Peyer's patch (tissue), 4 donors: ENCODE measurements around the gene ZNF470. TPM values are rescaled to one million over a fixed set of nuclear protein-coding genes. Genes with fewer than 3 reads are reported as not detected.
A peak's percentile ranks its signal among the peaks of the same experiment; 100 is the strongest.

Source experiments
- DNase-seq, 3 donors: peaks; one replicate each; pipeline ENCODE4 v3.0.0-alpha.2; 2017 to 2019
- H3K27ac ChIP-seq, 4 donors: fragments of 200-600 bp; sonication (generic); one replicate each; pipeline ENCODE4 v1.5.1; 2016 to 2019
- H3K27me3 ChIP-seq, 2 donors: fragments of 200-600 bp; sonication (generic); one replicate each; pipeline ENCODE4 v1.5.1; 2019
- H3K36me3 ChIP-seq, 3 donors: fragments of 200-600 bp; sonication (generic); one replicate each; pipeline ENCODE4 v1.5.1; 2016 to 2019
- H3K4me1 ChIP-seq, 4 donors: fragments of 200-600 bp; sonication (generic); one replicate each; pipeline ENCODE4 v1.5.1; 2016 to 2019
- H3K4me3 ChIP-seq, 4 donors: fragments of 200-600 bp; sonication (generic); 1 replicate in 3 of 4; 2 replicates in 1 of 4; pipeline ENCODE4 v1.5.1; 2016 to 2019; ENCODE audit warnings: mild to moderate bottlenecking in 1 of 4
- H3K9me3 ChIP-seq, 4 donors: fragments of 200-600 bp; sonication (generic); one replicate each; pipeline ENCODE4 v1.5.1; 2016 to 2019; ENCODE audit warnings: mild to moderate bottlenecking in 1 of 4
- CTCF ChIP-seq, 6 experiments: fragments of 450-650 bp in 4 of 6; fragments of 200-600 bp in 2 of 6; sonication (generic) in 1 of 6; IDR thresholded peaks; one replicate each; pipeline ENCODE4 v1.5.1; 2017 to 2019; ENCODE audit warnings: antibody characterized with exemption in 6 of 6, mild to moderate bottlenecking in 3 of 6, moderate library complexity in 1 of 6
- POLR2A ChIP-seq, 2 donors: fragments of 450-650 bp; IDR thresholded peaks; one replicate each; pipeline ENCODE4 v1.5.1; 2017; ENCODE audit warnings: antibody characterized with exemption in 2 of 2, mild to moderate bottlenecking in 2 of 2, moderate library complexity in 2 of 2
- total RNA-seq, 4 donors: library from RNA; depleted of rRNA; stranded (reverse); fragments of >200 nt; gene quantifications; one replicate each; pipeline ENCODE4 v1.1.0, GENCODE V29; 2016

The ZNF470 gene
- total RNA-seq, 4 donors from 2014 or later: 0.53 to 7.4 (median 3.0) TPM

GRCh38 chr19:56543776-56544175 lies 23.5 kb upstream of the ZNF470 start:
- Histone ChIP-seq H3K36me3 (peaks cover 0 to 26% (median 0%) of the 10 kb centered on the region in 3 donors), H3K27ac (no peak overlapping the region), H3K27me3 (no peaks in the 10 kb centered on the region), H3K9me3 (peaks cover 0 to 54% (median 6%) of the 10 kb centered on the region in 4 donors), H3K4me3 (no peak overlapping the region), H3K4me1 (peaks cover 0 to 9% (median 0%) of the 10 kb centered on the region in 4 donors)
- TF ChIP-seq CTCF (IDR thresholded peaks at IDR 0.05) (no peak), POLR2A (IDR thresholded peaks at IDR 0.05) (no peak)
- no peak for DNase-seq

- H3K36me3 ChIP-seq: peaks cover 0 to 41% (median 0%) of the 10 kb centered on the region in 3 donors
- peaks cover 0 to 80% (median 8%) of the 10 kb centered on the region in 4 donors for H3K9me3 ChIP-seq
Observed at GRCh38 chr19:56547535-56547934, 19.7 kb upstream of the ZNF470 start.

GRCh38 chr19:56554272-56554869 lies 12.9 kb upstream of the ZNF470 start:
- peaks cover 0 to 44% (median 0%) of the 10 kb centered on the region in 3 donors for H3K36me3 ChIP-seq
- no peak overlapping the region for H3K27ac ChIP-seq
- no peak for DNase-seq
- no peak overlapping the region for H3K4me3 ChIP-seq
- no peaks in the 10 kb centered on the region for H3K27me3 ChIP-seq
- no peaks in the 10 kb centered on the region for H3K4me1 ChIP-seq
- no peak for TF ChIP-seq POLR2A (IDR thresholded peaks at IDR 0.05)
- TF ChIP-seq CTCF (IDR thresholded peaks at IDR 0.05): no peak
- H3K9me3 ChIP-seq: peaks cover 0 to 94% (median 15%) of the 10 kb centered on the region in 4 donors

More at GRCh38 chr19:56547535-56547934, 19.7 kb upstream of the ZNF470 start:
- H3K27me3 ChIP-seq: no peaks in the 10 kb centered on the region
- H3K4me1 ChIP-seq: no peaks in the 10 kb centered on the region
- TF ChIP-seq CTCF (IDR thresholded peaks at IDR 0.05) (no peak), POLR2A (IDR thresholded peaks at IDR 0.05) (no peak)
- no peak for DNase-seq
- no peak overlapping the region for H3K27ac ChIP-seq
- H3K4me3 ChIP-seq: no peak overlapping the region

GRCh38 chr19:56562766-56563165 lies 4.5 kb upstream of the ZNF470 start:
- no peak overlapping the region for H3K4me3 ChIP-seq
- H3K27me3 ChIP-seq: no peaks in the 10 kb centered on the region
- peaks cover 0 to 74% (median 7%) of the 10 kb centered on the region in 4 donors for H3K9me3 ChIP-seq
- no peak overlapping the region for H3K27ac ChIP-seq
- no peak for DNase-seq
- H3K4me1 ChIP-seq: peaks cover 0 to under 1% (median 0%) of the 10 kb centered on the region in 4 donors
- H3K36me3 ChIP-seq: no peaks in the 10 kb centered on the region
- no peak for TF ChIP-seq CTCF (IDR thresholded peaks at IDR 0.05)
- no peak for TF ChIP-seq POLR2A (IDR thresholded peaks at IDR 0.05)

- Histone ChIP-seq H3K9me3 (peaks cover 0 to 73% (median 7%) of the 10 kb centered on the region in 4 donors), H3K4me3 (peak overlapping the region; percentile 72 to 85 (median 81)), H3K27me3 (no peaks in the 10 kb centered on the region), H3K4me1 (peaks cover 0 to 6% (median 0%) of the 10 kb centered on the region in 4 donors), H3K27ac (peak overlapping the region; percentile 73 to 86 (median 83)), H3K36me3 (peaks cover 0 to 27% (median 0%) of the 10 kb centered on the region in 3 donors)
- DNase-seq: peak in 2 of 3 donors; percentile 40 to 62
- TF ChIP-seq CTCF (IDR thresholded peaks at IDR 0.05) (no peak), POLR2A (IDR thresholded peaks at IDR 0.05) (no peak)
Observed at GRCh38 chr19:56566904-56567273, 379 bp upstream of the ZNF470 start.
